Immature natural killer cell (primary cell): Measurements from ENCODE around the gene ACO2. TPM values are rescaled to one million over a fixed set of nuclear protein-coding genes. Genes with fewer than 3 reads are reported as not detected.
A peak's percentile ranks its signal among the peaks of the same experiment; 100 is the strongest.
"Not testable (repeated sequence)": the region's sequence is repeated elsewhere in the genome, so short reads cannot be mapped to it uniquely, and the experiment has no call there.

Source experiments
- DNase-seq, 3 donors: peaks; one replicate each; pipeline ENCODE4 v3.0.0; 2022; ENCODE audit warnings: mixed read lengths in 1 of 3
- H3K27ac Mint-ChIP-seq, 6 donors: one replicate each; pipeline ENCODE4 v1.8.0; 2020; ENCODE audit warnings: mixed read lengths in 6 of 6, mild to moderate bottlenecking in 5 of 6, inconsistent platforms in 4 of 6, moderate library complexity in 3 of 6
- H3K27me3 Mint-ChIP-seq, 3 donors: one replicate each; pipeline ENCODE4 v1.8.0; 2020 to 2021; ENCODE audit warnings: low read depth in 3 of 3, mild to moderate bottlenecking in 3 of 3, mixed read lengths in 3 of 3, moderate library complexity in 3 of 3, inconsistent platforms in 1 of 3
- H3K36me3 Mint-ChIP-seq, 3 donors: one replicate each; pipeline ENCODE4 v1.8.0; 2020; ENCODE audit warnings: mixed read lengths in 3 of 3, inconsistent platforms in 2 of 3, mild to moderate bottlenecking in 2 of 3
- H3K4me1 Mint-ChIP-seq, 2 donors: one replicate each; pipeline ENCODE4 v1.8.0; 2020; ENCODE audit warnings: inconsistent platforms in 2 of 2, mild to moderate bottlenecking in 2 of 2, mixed read lengths in 2 of 2, moderate library complexity in 1 of 2
- H3K4me3 Mint-ChIP-seq, 5 donors: one replicate each; pipeline ENCODE4 v1.8.0; 2020; ENCODE audit warnings: mild to moderate bottlenecking in 5 of 5, mixed read lengths in 5 of 5, inconsistent platforms in 3 of 5, moderate library complexity in 3 of 5
- H3K9me3 Mint-ChIP-seq, 6 donors: one replicate each; pipeline ENCODE4 v1.8.0; 2020; ENCODE audit warnings: mild to moderate bottlenecking in 6 of 6, mixed read lengths in 6 of 6, inconsistent platforms in 4 of 6, moderate library complexity in 3 of 6
- polyA plus RNA-seq, 3 donors: library from polyadenylated mRNA; unstranded; fragments of 300-500 nt; fragmentation: Illumina TruSeq; gene quantifications; one replicate each; pipeline ENCODE4 v1.2.3, GENCODE V29; 2021

Gene ACO2
- 100 to 1,000 TPM in 2 of 3 donors, 10 to 100 TPM in 1; 77.1 to 115 (median 111) TPM for polyA plus RNA-seq

DNA sequence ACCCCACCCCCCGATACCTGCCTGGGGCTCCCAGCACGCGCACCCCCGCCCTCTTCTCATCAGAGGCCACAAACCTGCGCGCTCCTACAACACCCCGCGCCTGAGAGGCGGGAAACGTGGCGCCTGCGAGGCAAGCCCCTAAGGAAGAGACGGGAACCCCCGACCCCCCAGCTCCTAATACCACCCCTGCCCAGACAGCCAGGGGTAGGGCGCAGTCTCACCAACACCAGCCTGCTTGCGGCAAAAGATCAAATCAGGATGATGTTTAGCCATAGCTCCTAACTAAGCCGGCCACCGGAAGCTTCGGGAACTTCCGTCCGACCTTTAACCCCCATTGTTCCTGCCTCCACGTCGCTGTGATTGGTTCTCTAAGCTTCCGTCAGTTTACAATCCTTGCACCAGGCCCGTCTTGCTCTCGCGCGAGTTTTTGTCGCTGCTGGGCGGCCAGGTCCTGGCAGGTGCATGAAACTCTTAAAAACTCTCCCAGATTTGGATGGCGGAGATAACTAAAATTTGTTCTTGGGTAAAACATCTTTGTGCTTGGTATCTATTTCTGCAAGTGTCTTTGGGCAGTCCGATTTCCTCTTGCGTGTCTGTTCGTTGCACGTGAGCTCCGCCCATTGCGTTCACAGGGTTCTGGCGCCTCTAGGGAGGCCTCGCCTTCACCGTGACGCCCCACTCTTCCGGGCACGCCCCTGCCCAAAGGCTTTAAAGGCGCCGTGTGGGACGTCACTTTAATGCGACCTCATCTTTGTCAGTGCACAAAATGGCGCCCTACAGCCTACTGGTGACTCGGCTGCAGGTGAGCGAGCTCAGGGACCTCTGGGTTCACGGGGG lies at the start of gene ACO2, which contains the start of gene PHF5A:
ACO2 (plus strand) TSS at position 737 of the 837 bp plus-strand sequence; CDS start at position 767, 30 bp downstream.
PHF5A (minus strand) TSS at position 312 of the 837 bp plus-strand sequence; CDS start at position 273, 39 bp downstream.
- Mint-ChIP-seq H3K27ac (peak within 1 kb of the TSS; percentile 98 to 99 (median 99)), H3K4me3 (peak within 1 kb of the TSS; percentile 89 to 94 (median 92)), H3K4me1 (peaks cover 37 to 68% of the 10 kb centered on the region in 2 donors), H3K9me3 (no peaks in the 10 kb centered on the region), H3K27me3 (peaks cover 1 to 5% (median 2%) of the 10 kb centered on the region in 3 donors), H3K36me3 (peaks cover 9 to 18% (median 16%) of the 10 kb centered on the region in 3 donors)
- DNase-seq, result peak; percentile 97 to 98 (median 98)

DNA sequence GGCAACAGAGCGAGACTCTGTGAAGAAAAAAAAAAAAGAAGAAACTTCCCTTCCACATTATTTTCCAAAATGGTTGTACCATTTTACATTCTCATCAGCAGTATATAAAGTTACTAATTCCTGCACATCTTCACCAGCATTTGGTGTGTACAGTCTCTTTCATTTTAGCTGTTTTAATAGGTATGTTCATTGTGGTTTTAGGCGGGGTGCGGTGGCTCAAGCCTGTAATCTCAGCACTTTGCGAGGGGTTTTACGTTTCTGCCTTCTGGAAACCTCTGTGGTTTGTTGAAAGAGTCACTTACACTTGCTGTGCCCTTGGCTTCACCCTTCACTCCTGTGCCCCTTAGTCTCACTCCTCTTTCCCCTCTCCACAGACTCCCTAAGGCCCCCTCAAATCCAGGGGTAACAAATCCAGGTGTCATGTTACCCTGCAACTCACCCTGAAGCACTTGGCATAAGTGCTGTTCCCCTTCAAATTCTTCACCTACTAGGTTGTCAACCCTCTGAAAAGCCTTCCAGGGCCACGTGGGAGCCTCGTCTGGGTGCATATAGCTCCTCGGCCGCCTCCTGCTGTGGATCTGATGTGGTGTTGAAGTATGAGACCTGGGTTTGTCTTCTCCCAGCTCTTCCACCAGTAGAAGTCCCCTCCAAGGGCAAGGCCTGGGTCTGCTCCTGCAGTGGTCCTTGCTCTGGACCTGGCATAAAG lies 43.1 kb upstream of the ACO2 start:
- H3K27ac Mint-ChIP-seq, result peak overlapping the region; percentile 65 to 86 (median 76)
- H3K9me3 Mint-ChIP-seq, result no peaks in the 10 kb centered on the region
- peak; percentile 16 to 31 (median 28) for DNase-seq
- H3K27me3 Mint-ChIP-seq, result peaks cover 0 to 2% (median 1%) of the 10 kb centered on the region in 3 donors
- peaks cover 0 to 12% (median 9%) of the 10 kb centered on the region in 3 donors for H3K36me3 Mint-ChIP-seq
- peaks cover 12 to 18% of the 10 kb centered on the region in 2 donors for H3K4me1 Mint-ChIP-seq
- H3K4me3 Mint-ChIP-seq, result peak overlapping the region; percentile 21 to 55 (median 47)

DNA sequence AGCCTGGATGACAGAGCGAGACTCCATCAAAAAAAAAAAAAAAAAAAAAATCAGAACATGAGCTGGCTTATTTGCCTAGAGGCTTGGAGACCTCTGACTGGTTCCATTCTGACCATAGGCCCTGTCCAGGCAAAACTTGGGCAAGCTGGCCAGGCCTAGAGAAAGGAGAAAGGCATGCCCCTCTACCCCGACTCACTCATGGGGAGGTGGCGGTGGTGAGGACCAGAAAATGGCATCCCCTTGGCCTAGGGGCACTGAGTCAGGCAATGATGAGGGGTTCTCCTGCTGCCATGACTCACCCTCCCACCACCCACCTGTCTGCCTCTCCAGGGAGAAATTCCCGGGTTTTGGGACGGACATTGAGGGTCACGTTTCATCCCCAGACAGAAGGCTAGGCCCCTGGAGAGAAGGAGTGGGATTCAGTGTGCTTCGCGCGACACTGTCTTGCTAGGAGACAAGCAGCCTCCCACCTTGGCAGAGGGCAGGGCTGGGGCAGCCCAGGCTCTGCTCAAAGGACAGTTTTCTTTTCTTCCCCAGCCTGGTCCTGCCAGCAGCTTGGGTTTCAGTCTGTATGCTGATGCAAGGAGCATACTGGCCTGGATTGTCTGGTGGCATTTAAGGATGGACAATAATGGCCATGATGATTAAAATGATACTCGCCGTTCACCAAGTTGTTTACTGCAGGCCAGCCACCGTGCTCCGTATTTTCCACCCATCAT lies 39.5 kb upstream of the ACO2 start:
- H3K36me3 Mint-ChIP-seq, result peaks cover 0 to 21% (median 9%) of the 10 kb centered on the region in 3 donors
- H3K27me3 Mint-ChIP-seq, result peaks cover 1 to 2% (median 2%) of the 10 kb centered on the region in 3 donors
- H3K27ac Mint-ChIP-seq, result no peak overlapping the region
- H3K4me1 Mint-ChIP-seq, result peaks cover 10 to 18% of the 10 kb centered on the region in 2 donors
- DNase-seq, result no peak
- no peak overlapping the region for H3K4me3 Mint-ChIP-seq
- H3K9me3 Mint-ChIP-seq, result no peaks in the 10 kb centered on the region

DNA sequence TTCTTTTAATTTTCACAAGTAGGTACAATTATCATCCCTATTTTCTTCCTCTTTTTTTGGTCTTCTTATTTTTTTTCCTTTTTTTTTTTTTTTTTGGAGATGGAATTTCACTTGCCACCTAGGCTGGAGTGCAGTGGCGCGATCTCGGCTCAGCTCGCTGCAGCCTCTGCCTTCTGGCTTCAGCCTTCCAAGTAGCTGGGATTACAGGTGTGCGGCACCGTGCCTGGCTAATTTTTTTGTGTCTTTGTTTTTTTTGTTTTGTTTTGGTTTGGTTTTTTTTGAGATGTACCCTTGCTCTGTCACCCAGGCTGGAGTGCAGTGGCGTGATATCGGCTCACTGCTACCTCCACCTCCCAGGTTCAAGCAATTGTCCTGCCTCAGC lies 39.0 kb upstream of the ACO2 start:
- Mint-ChIP-seq H3K9me3 (no peaks in the 10 kb centered on the region), H3K27me3 (peaks cover 1 to 2% (median 2%) of the 10 kb centered on the region in 3 donors), H3K4me3 (no peak overlapping the region), H3K36me3 (peaks cover 0 to 21% (median 9%) of the 10 kb centered on the region in 3 donors), H3K4me1 (peaks cover 12 to 23% of the 10 kb centered on the region in 2 donors), H3K27ac (peak overlapping the region in 1 of 6 donors; percentile 12)
- DNase-seq, result no peak

DNA sequence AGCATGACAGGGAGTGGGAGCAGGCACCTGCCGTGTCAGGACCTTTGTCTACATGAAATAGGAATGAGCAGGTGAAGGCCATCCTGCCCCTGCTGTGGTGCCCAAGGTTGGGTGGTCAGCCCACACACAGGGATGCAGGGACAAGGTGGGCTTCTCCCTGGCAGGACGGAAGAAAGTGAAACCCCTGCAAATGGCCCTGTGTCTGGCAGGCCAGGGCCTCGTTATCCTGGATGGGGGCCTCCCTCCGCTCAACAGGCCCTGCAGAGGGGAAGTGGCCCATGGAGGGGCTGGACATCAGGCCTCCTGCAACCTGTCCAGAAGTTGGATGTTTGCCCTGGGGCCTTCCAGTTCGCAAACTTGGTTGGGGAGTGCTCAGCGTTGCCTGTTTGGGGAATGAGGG lies 37.3 kb upstream of the ACO2 start:
- no peak overlapping the region for H3K4me3 Mint-ChIP-seq

DNA sequence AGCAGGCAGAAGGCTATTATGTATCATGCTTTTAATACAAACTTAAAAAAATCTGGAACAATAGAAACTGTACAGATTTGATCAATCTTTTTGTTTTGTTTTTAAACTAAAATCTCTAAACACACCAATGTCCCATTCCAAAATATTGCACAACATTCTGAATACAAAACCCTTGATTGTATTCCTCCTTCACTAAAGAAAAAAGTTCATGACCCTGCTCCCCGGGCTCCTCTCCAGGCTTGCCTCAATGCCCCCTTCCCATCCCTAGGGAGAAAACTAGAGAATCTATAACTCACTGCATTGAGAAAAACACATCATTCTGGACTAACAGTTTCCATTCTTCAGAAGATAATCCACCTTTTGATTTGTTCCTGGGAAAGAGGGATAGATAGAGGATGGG lies 35.4 kb upstream of the ACO2 start:
- Mint-ChIP-seq H3K36me3 (peaks cover 0 to 17% (median 0%) of the 10 kb centered on the region in 3 donors), H3K4me1 (peaks cover 15 to 26% of the 10 kb centered on the region in 2 donors)
- H3K4me3 Mint-ChIP-seq, DNase-seq, H3K9me3 Mint-ChIP-seq, H3K27me3 Mint-ChIP-seq, H3K27ac Mint-ChIP-seq: not testable (repeated sequence)

More for the DNA sequence above, 37.3 kb upstream of the ACO2 start:
- Mint-ChIP-seq H3K27me3 (peaks cover 0 to 2% (median 1%) of the 10 kb centered on the region in 3 donors), H3K36me3 (peaks cover 0 to 16% (median 3%) of the 10 kb centered on the region in 3 donors), H3K9me3 (no peaks in the 10 kb centered on the region), H3K4me1 (peaks cover 14 to 26% of the 10 kb centered on the region in 2 donors), H3K27ac (peak overlapping the region in 3 of 6 donors; percentile 36 to 67 (median 40))
- DNase-seq, result no peak

DNA sequence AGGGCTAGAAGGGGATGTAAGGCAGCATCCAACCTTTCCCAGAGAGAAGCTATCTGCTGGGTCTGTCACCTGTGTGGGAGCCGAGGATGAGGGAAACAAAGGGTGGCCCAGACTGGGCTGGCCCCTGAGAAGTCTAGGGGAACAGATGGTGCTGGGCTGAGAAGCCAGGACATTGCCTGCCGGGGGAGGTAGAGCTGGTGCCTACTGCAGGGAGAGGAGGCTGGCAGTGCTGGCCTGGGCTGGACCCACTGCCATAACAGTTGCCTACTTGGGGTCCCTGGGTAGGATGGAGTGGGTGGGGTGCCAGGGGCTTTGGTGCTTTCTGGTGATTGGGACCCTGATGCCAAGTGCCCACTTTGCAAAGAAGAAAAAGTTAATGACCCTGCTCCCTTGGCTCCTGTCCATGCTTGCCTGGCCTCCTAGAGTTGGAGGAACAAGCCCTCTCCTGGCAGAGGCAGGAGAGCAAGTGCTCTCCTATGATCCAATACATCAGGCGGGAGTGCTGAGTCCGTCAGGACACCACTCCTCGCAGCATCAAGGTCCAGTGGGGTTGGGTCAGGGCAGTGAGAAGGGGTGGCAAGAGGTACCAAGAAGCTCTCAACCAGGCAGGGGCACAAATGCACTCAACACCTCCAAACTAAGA lies 34.4 kb upstream of the ACO2 start:
- not testable (repeated sequence) for H3K9me3 Mint-ChIP-seq
- peak overlapping the region in 3 of 6 donors; percentile 13 to 81 (median 71) for H3K27ac Mint-ChIP-seq

DNA sequence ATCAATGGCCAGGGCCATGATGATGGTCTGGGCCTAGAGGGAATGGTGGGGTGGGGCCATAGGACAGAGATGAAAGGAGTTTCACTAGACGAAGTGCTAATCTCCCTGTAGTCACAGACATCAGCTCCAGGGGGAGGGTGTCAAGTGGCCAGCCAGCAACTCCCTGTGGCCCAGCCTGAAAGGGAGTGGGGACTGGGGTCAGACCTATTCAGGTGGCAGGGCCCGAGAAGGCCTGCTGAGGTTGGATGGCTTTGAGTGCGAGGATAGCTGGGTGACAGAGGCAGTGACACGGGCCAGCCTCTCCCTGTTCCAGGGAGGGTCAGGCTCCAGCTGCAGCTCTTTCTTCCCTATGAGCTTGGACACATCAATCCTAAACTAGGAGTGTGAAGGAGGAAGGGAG lies 33.4 kb upstream of the ACO2 start:
- peaks cover 0 to 17% (median 0%) of the 10 kb centered on the region in 3 donors for H3K36me3 Mint-ChIP-seq

More for the DNA sequence above, 34.4 kb upstream of the ACO2 start:
- not testable (repeated sequence) for H3K27me3 Mint-ChIP-seq, DNase-seq, H3K4me3 Mint-ChIP-seq
- Mint-ChIP-seq H3K4me1 (peaks cover 18 to 26% of the 10 kb centered on the region in 2 donors), H3K36me3 (peaks cover 0 to 17% (median 0%) of the 10 kb centered on the region in 3 donors)

DNA sequence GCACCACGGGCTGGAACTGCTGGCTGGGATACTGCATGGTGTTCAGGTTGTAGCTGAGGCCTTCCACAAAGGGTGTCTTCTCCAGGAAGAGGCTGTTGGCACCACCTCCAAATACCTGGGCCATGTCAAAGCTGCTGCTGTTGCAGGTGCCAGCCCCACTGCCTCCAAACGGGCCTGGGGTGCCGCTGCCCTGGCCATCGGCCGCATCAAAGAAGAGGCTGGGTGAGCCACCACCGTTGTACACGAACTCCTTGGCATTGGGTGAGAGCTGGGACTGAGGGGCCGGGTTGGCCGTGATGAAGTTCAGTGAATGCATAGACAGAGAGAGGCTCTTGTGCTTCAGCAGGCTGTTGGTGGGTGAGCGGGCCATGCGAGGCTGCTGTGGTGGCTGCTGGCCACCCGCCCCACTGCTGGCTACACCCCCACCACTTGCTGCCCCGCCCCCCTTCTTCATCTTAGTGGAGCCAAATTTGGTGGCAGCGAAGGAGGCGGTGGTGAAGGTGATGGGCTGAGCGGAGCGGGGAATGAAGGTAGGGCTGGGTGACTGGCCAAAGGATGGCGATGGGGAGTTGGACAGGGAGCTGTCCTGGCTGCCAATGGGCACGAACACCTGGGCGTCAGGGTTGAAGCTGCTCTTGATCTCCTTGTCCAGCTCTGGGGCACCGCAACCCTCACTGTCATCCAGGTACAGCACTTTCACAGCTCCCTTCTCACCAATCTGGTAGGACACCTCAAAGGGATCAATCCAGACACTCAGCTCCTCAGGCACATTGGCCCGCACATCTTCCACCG lies 32.4 kb upstream of the ACO2 start:
- no peak for DNase-seq
- Mint-ChIP-seq H3K27ac (peak overlapping the region in 3 of 6 donors; percentile 28 to 55 (median 40)), H3K36me3 (peaks cover 0 to 13% (median 0%) of the 10 kb centered on the region in 3 donors), H3K4me1 (peaks cover 19 to 26% of the 10 kb centered on the region in 2 donors), H3K9me3 (no peaks in the 10 kb centered on the region), H3K4me3 (no peak overlapping the region), H3K27me3 (peaks cover 0 to 3% (median 0%) of the 10 kb centered on the region in 3 donors)

More for the DNA sequence above, 33.4 kb upstream of the ACO2 start:
- H3K4me1 Mint-ChIP-seq, result peaks cover 18 to 26% of the 10 kb centered on the region in 2 donors
- no peak for DNase-seq
- no peak overlapping the region for H3K4me3 Mint-ChIP-seq
- H3K27me3 Mint-ChIP-seq, result peaks cover 0 to 5% (median 0%) of the 10 kb centered on the region in 3 donors
- no peaks in the 10 kb centered on the region for H3K9me3 Mint-ChIP-seq
- H3K27ac Mint-ChIP-seq, result peak overlapping the region in 2 of 6 donors; percentile 40 to 69

DNA sequence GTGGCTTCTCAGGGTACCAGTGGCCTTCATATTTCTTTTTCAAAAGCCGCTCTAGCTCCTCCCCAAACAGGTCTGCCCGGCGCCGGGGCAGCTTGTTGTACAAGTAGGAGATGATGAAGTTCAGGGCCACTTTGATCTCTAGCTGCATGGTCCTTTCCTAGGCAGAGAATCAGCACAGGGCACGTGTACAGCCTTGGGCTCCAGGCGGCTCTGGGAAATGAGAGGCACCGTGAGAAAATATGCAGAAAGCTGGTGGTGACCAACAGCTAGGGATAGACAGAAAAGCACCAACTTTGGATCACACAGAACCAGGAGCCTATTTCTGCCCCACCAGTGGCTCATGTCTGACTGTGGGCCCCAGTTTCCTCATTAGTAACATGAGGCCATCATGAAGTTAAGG lies 31.7 kb upstream of the ACO2 start:
- Mint-ChIP-seq H3K27ac (peak overlapping the region in 1 of 6 donors; percentile 53), H3K27me3 (peaks cover 0 to 2% (median 0%) of the 10 kb centered on the region in 3 donors), H3K9me3 (no peaks in the 10 kb centered on the region), H3K4me1 (peaks cover 19 to 28% of the 10 kb centered on the region in 2 donors), H3K4me3 (no peak overlapping the region), H3K36me3 (peaks cover 0 to 11% (median 0%) of the 10 kb centered on the region in 3 donors)
- DNase-seq, result no peak

DNA sequence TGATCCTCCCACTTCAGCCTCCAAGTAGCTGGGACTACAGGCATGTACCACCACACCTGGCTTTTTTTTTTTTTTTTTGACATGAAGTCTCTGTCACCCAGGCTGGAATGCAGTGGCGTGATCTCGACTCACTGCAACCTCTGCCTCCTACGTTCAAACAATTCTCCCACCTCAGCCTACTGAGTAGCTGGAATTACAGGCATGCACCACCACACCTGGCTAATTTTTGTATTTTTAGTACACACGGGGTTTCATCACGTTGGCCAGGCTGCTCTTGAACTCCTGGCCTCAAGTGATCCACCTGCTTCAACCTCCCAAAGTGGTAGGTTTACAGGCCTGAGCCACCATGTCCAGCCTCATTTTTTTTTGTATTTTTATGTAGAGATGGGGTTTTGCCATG lies 28.4 kb upstream of the ACO2 start:
- H3K4me3 Mint-ChIP-seq, H3K27ac Mint-ChIP-seq, H3K27me3 Mint-ChIP-seq, DNase-seq, H3K9me3 Mint-ChIP-seq, H3K36me3 Mint-ChIP-seq: not testable (repeated sequence)
- peaks cover 39 to 47% of the 10 kb centered on the region in 2 donors for H3K4me1 Mint-ChIP-seq

DNA sequence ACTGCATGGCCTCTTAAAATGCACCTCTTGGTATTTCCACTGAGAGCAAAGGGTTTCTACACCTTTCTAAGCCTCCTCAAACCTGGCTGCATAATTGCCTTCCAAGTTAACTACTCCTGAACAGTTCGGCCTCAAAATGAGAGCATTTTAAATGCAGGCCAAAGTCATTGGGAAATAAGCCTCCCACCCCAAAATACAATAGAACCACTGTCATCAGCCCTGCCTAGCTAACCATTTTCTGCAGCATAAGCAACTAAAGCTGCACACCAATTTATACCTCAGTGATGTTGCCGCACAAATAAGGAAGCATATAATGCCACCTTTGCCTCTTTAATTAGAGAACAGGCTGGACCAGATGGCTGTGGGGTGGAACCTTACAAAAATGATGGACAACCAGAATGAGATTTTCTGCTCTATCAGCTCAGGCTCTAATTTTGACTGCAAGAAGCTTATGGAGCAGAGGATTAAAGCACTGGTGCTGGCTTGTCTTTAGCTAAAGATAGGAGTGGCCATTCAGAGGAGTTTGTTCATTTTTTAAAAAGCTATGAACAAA lies 26.6 kb upstream of the ACO2 start:
- peak overlapping the region in 3 of 5 donors; percentile 50 to 99 (median 66) for H3K4me3 Mint-ChIP-seq
- peak overlapping the region in 3 of 6 donors; percentile 65 to 81 (median 76) for H3K27ac Mint-ChIP-seq
- no peaks in the 10 kb centered on the region for H3K36me3 Mint-ChIP-seq
- H3K9me3 Mint-ChIP-seq, result no peaks in the 10 kb centered on the region
- H3K27me3 Mint-ChIP-seq, result peaks cover 13 to 28% (median 18%) of the 10 kb centered on the region in 3 donors
- peaks cover 34 to 36% of the 10 kb centered on the region in 2 donors for H3K4me1 Mint-ChIP-seq
- DNase-seq, result no peak
